NCI-H1048 (cell line): Measurements from ENCODE around the gene STKLD1.

Source experiments
- DNase-seq: peaks from one replicate; lab custom pipeline; 2025; lab: John Stamatoyannopoulos, UW

STKLD1 gene

GRCh38 chr9:133345596-133345995 lies 30.6 kb upstream of the STKLD1 start:
- no peak for DNase-seq

- no peak for DNase-seq
Measured at GRCh38 chr9:133346021-133346785, 30.0 kb upstream of the STKLD1 start.

GRCh38 chr9:133347515-133347984 lies 28.6 kb upstream of the STKLD1 start:
- DNase-seq = no peak

- peak; percentile 88 for DNase-seq
Measured at GRCh38 chr9:133347985-133348717, 28.0 kb upstream of the STKLD1 start, which contains the start of the genes MED22 and RPL7A. Gene MED22 (minus strand): TSS chr9:133348131. CDS start chr9:133346662, 1,469 bp downstream. Gene RPL7A (plus strand): TSS chr9:133348218. CDS start chr9:133348244, 26 bp downstream.

- DNase-seq = no peak
Measured at GRCh38 chr9:133348718-133349573, 27.2 kb upstream of the STKLD1 start.

DNA sequence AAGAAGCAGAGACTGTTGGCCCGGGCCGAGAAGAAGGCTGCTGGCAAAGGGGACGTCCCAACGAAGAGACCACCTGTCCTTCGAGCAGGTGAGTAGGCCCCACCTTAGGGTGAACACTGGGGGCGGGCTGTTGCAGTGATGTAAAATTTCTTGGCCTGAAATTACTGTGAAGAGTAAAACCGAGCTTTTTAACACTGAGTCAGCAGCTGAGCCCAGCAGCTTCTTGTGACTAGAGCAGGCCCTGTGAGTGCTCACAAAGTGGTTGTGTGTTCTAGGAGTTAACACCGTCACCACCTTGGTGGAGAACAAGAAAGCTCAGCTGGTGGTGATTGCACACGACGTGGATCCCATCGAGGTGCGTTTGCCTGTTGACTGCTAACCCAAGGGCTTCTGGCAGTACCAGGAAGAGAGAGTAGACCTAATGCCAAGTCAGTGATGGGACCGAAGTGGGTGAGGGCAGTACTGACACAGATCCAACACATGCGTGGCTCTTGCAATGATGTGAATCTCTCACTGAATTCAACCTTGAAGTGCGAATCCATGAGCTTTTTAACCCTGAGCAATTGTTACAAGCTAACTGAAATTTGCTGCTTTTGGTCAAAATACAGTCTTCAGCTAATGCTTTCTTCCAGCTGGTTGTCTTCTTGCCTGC lies 26.1 kb upstream of the STKLD1 start:
- DNase-seq = no peak

DNA sequence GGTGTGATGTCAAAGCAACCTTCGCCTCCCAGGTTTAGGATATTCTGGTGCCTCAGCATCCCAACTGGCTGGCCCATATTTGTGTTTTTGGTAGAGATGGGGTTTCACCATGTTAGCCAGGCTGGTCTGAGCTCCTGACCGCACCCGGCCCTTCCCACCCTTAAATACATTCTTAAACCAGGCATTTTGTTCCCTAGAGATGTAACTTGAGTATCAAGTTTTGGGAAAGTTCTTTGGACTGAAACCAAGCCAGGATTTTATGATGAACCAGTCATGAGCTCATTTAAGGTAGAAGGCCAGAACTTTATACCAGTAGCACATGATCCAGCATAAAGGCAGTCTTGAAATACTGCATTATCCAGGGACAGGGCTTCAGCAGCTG lies 24.6 kb upstream of the STKLD1 start:
- DNase-seq = no peak

- DNase-seq = no peak
Measured at GRCh38 chr9:133351908-133352634, 24.1 kb upstream of the STKLD1 start.

DNA sequence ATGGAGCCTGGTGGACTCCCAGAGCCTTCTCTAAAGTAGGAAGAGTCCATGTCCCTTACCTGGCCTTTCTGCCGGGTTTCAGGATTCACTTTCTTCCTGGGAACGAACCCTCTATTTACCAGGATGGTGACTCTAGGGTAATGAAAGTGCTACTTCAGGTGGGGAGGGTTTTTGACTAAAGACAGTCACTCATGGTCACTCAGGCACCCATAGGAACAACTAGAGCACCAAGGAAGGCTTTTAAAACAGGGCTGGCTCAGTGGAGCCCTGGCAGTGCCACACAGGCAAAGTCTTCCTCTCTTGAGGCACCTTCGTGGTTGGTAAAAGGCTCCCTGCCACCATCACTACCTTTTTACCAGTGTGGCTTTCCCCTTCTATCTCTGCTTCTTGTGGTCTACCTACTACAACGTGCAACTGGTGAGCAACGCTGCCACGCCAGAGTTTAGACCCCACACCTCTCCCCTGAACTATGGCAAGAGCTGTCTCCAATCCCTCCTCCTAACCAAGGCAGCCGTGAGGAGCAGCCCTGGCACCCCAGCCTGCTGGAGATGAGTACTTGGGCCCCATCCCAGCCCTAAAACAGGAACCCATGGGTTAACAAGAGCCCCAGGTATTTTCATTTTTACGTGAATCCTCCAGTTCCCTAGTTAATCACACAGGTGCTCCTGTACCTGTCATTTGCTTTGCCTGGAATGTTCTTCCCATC lies 23.4 kb upstream of the STKLD1 start:
- DNase-seq = no peak

GRCh38 chr9:133353548-133353947 lies 22.6 kb upstream of the STKLD1 start:
- DNase-seq = no peak

DNA sequence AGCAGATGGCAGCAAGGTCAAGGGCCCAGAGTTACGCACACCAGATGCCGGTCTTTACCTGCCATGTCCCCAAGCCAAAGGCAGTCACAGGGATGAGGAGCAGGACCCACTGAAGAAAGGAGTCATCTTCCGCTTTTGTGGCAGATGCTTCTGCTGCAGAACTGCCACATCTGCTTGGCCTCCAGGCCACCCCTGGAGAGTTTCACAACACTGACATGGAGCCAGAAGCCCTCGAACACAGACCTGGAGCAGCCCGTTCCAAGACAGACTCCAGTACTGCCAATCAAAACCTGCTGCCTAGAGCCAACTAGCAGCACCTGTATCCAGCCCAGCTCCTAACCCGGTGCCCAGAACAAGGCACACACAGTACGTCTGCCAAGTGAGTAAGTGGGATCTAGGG lies 21.4 kb upstream of the STKLD1 start:
- DNase-seq = no peak

DNA sequence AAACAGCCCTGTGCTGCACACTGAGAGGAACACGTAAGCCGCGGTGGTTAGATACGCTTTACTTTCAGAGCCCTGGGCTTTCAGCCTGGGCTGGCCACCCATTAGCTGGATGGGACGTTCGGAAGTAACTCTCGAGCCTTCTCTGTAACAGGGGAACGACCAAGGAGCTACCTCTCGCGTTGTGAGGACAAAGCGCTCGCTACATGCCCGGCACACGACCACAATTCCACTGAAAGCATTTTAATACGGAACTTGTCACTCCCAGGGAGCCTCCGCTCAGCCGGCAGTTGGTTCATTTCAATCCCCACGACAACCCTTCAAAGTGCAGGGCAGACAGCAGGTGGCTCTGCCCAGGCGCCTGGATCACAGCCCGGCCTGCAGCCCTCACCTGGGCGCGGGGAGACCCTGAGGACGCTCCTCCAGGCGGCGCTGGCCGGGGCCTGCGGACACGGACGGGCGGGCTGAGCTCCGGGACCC lies 20.2 kb upstream of the STKLD1 start:
- no peak for DNase-seq

- DNase-seq = peak; percentile 80
Measured at GRCh38 chr9:133356391-133357091, 19.6 kb upstream of the STKLD1 start, which contains the start of the genes SURF1 and SURF2. Gene SURF1 (minus strand): TSS chr9:133356487. CDS start chr9:133356453, 34 bp downstream. Gene SURF2 (plus strand): TSS chr9:133356550. CDS start chr9:133356593, 43 bp downstream.

DNA sequence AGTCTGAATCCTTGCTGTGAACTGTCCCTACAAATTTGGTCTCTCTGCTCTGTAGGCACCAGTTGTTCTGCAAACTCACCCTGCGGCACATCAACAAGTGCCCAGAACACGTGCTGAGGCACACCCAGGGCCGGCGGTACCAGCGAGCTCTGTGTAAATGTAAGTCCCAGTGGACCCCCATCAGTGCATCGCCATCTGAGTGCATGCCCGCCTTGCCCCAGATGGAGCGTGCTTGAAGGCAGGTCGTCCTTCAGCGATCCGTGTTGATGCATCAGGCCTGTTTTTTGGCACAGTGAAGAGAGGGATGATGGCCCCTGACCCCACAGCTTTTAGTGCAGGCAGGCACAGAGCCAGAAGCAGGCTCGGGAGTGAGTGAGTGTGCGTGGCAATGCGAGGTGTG lies 18.5 kb upstream of the STKLD1 start:
- no peak for DNase-seq

GRCh38 chr9:133359399-133360175 lies 16.6 kb upstream of the STKLD1 start:
- DNase-seq = no peak

DNA sequence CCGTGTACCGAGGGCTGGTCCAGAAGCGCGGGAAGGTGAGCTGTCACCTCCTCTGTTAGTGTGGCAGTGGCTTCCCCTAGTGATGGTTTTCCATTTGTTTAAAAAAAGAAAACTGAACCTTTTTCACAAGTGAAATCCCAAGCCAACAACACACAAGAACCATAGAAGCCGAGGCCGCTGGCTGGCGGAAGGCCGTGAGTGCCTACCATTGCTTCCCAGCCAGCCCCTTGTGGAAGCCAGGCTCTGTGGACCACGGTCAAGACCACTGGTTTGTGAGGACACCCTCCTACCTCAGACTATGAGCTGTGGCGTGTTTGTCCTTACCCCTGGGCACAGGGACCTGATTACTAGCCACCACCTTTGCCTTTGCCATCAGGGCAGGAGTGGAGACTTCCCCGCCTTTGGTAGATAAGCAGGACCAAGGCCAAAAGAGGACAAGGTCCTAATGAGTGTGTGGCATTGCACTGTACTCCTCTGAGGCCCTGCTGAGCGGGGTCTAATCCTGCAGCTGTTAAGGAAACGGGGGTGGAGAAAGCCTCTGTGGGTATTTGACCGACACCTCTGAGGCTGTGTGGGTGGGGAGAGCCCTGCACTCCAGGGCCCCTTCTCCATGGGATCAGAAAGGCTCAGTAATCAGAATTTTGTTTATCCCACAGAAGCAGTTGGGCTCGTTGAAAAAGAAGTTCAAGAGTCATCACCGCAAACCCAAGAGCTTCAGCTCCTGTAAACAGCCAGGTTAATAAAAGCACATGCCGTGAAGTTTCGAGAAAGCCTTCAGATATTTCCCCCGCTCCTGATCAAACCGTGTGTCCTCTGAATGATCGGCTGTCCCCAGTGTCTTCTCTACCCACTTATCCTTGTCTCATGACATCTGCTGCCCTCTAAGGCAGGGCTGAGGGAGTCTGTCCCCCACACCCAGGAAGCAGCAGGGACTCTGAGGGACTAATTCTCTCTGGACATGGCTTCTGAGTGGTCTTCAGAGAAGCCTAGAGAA lies 15.5 kb upstream of the STKLD1 start:
- no peak for DNase-seq

DNA sequence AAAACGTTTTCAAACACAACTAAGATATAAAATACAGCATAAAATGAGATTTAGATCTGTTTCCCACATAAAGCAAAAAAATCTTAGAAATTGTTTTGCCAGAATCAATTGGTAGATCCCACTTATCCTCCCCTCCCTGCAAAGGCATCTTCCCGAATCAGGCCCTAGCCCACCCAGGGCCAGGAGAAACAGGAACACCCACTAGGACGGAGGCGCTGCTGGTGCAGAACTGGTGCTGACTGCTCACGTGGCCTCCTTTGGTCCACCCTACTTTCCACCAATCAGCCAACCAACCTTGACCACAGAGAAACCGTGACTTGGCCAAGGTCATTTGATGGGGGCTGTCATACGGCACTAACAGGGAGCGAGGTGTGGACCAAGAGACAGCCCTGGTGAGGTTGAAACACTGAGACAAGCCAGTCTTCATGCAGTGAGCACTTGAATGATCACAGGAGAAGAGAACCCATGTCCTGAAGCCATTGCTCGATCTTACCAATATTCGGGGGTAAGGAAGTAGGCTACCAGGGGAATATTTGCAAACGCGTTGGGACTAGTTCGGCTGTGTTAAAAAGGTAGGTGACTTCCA lies 14.6 kb upstream of the STKLD1 start:
- no peak for DNase-seq
